GM21529 (cell line): Measurements from ENCODE around the gene FBL.
"Not testable (repeated sequence)": the region's sequence is repeated elsewhere in the genome, so short reads cannot be mapped to it uniquely, and the experiment has no call there.

Source experiments
- ATAC-seq: cut with Tn5 transposase; IDR thresholded peaks from one replicate; pipeline ENCODE4 v1.9.1; 2021; ENCODE audit not compliant: unreplicated experiment

Gene FBL

GRCh38 chr19:39845933-39846677 lies at the start of gene FBL:
Gene FBL (minus strand): TSS chr19:39846379. CDS start chr19:39846300, 79 bp downstream.
- peak; percentile 64 for ATAC-seq

GRCh38 chr19:39895096-39895495 lies 48.9 kb upstream of the FBL start:
- ATAC-seq, result not testable (repeated sequence)

- not testable (repeated sequence) for ATAC-seq
Measured at GRCh38 chr19:39894236-39894606, 48.0 kb upstream of the FBL start.

- not testable (repeated sequence) for ATAC-seq
Measured at GRCh38 chr19:39893366-39894235, 47.4 kb upstream of the FBL start.

GRCh38 chr19:39892506-39892902 lies 46.3 kb upstream of the FBL start:
- not testable (repeated sequence) for ATAC-seq

GRCh38 chr19:39891660-39892505 lies 45.7 kb upstream of the FBL start:
- not testable (repeated sequence) for ATAC-seq

GRCh38 chr19:39890755-39891551 lies 44.8 kb upstream of the FBL start:
- no peak for ATAC-seq

GRCh38 chr19:39889872-39890754 lies 43.9 kb upstream of the FBL start:
- ATAC-seq, result not testable (repeated sequence)

- ATAC-seq, result not testable (repeated sequence)
Measured at GRCh38 chr19:39887456-39887951, 41.3 kb upstream of the FBL start.

- ATAC-seq, result not testable (repeated sequence)
Measured at GRCh38 chr19:39885821-39886554, 39.8 kb upstream of the FBL start.

- ATAC-seq, result not testable (repeated sequence)
Measured at GRCh38 chr19:39884721-39885120, 38.5 kb upstream of the FBL start.

- not testable (repeated sequence) for ATAC-seq
Measured at GRCh38 chr19:39882645-39883044, 36.5 kb upstream of the FBL start.

- ATAC-seq, result not testable (repeated sequence)
Measured at GRCh38 chr19:39881495-39882110, 35.4 kb upstream of the FBL start.

- ATAC-seq, result not testable (repeated sequence)
Measured at GRCh38 chr19:39880241-39880640, 34.1 kb upstream of the FBL start.

GRCh38 chr19:39879796-39880195 lies 33.6 kb upstream of the FBL start:
- not testable (repeated sequence) for ATAC-seq

- not testable (repeated sequence) for ATAC-seq
Measured at GRCh38 chr19:39878866-39879265, 32.7 kb upstream of the FBL start.

- ATAC-seq, result no peak
Measured at GRCh38 chr19:39878398-39878797, 32.2 kb upstream of the FBL start.

GRCh38 chr19:39877982-39878381 lies 31.8 kb upstream of the FBL start:
- ATAC-seq, result not testable (repeated sequence)
